ENCODE measurements around the gene ACOT7. TPM values are rescaled to one million over a fixed set of nuclear protein-coding genes. Genes with fewer than 3 reads are reported as not detected.

The ACOT7 gene
- total and polyA plus RNA-seq, 2 of the 13 experiments (the other 11 are each of a cell fraction or from before 2014, with no cell fraction given), result 33.0 to 55.8 TPM

DNA sequence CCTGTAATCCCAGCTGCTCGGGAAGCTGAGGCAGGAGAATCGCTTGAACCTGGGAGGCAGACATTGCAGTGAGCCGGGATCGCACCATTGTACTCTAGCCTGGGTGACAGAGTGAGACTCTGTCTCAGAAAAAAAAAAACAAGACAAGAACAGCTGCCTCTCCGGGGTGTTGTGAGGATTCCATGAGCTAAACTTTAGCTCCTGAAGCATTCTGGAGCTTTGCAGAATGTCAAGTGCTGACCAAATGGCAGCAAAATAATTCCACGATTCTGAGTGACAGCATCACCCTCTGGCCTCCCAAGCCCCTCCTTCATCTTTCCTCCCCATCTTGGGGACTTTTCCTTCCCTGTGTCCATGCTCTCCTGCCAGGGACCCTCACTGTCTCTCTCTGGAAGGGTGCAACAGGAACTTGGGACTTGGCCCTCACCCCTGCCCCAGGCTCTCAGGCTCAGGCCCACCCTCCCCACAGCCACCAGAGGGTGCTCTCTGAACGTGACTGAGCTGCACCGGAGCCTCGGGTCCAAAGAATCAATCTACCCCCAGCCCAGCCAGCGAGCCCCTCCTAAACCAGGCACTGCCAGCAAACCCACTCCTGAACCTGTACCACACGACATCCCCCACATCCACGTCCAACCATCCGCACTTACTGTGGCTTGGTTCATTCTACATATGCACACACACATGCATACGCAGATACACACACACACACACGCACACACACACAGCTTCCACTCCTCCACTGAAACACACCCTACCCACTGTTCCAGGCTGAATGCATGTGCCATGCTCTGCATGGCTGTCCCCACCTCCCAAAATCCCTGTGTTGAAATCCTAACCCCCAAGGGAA is 45.7 kb downstream of the ACOT7 start (continued):
- TF ChIP-seq, protein P1, sequence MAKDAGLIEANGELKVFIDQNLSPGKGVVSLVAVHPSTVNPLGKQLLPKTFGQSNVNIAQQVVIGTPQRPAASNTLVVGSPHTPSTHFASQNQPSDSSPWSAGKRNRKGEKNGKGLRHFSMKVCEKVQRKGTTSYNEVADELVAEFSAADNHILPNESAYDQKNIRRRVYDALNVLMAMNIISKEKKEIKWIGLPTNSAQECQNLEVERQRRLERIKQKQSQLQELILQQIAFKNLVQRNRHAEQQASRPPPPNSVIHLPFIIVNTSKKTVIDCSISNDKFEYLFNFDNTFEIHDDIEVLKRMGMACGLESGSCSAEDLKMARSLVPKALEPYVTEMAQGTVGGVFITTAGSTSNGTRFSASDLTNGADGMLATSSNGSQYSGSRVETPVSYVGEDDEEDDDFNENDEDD (CRISPR knock-in tag; IDR thresholded peaks at IDR 0.05; ENCODE audit: borderline replicate concordance), result no peak
- TF ChIP-seq ZNF33B (CRISPR knock-in tag; IDR thresholded peaks at IDR 0.05) (no peak), ZNF205 (CRISPR knock-in tag; IDR thresholded peaks at IDR 0.05) (no peak), SOX13 (IDR thresholded peaks at IDR 0.05) (no peak), SOX13 (CRISPR knock-in tag; conservative IDR thresholded peaks at IDR 0.05 in 1 of 2, IDR thresholded peaks at IDR 0.05 in 1 of 2) (no peak), KAT8 (CRISPR knock-in tag; IDR thresholded peaks at IDR 0.05) (no peak), ZNF619 (CRISPR knock-in tag; IDR thresholded peaks at IDR 0.05) (no peak), PLRG1 (conservative IDR thresholded peaks at IDR 0.05) (no peak), BRD4 (CRISPR knock-in tag; IDR thresholded peaks at IDR 0.05) (no peak), ATF7 (IDR thresholded peaks at IDR 0.05) (no peak), ATF7 (CRISPR knock-in tag; IDR thresholded peaks at IDR 0.05) (no peak), ZNF253 (CRISPR knock-in tag; IDR thresholded peaks at IDR 0.05; ENCODE audit: borderline replicate concordance) (no peak), SP5 (CRISPR knock-in tag; IDR thresholded peaks at IDR 0.05; ENCODE audit: borderline replicate concordance, low read depth) (0 out of 2 replicates have a peak, but pooled peaks have one; percentile 20), CENPX (CRISPR knock-in tag; IDR thresholded peaks at IDR 0.05) (no peak), ZNF20 (CRISPR knock-in tag; IDR thresholded peaks at IDR 0.05) (no peak), ZFAT (CRISPR knock-in tag; conservative IDR thresholded peaks at IDR 0.05) (no peak), AKAP8 (CRISPR knock-in tag; IDR thresholded peaks at IDR 0.05) (no peak), KDM6A (CRISPR knock-in tag; IDR thresholded peaks at IDR 0.05; ENCODE audit: low read depth) (no peak), HOXA5 (CRISPR knock-in tag; IDR thresholded peaks at IDR 0.05) (no peak), NFIC (IDR thresholded peaks at IDR 0.05; ENCODE audit: low read length) (no peak)
- TF ChIP-seq, protein P2, sequence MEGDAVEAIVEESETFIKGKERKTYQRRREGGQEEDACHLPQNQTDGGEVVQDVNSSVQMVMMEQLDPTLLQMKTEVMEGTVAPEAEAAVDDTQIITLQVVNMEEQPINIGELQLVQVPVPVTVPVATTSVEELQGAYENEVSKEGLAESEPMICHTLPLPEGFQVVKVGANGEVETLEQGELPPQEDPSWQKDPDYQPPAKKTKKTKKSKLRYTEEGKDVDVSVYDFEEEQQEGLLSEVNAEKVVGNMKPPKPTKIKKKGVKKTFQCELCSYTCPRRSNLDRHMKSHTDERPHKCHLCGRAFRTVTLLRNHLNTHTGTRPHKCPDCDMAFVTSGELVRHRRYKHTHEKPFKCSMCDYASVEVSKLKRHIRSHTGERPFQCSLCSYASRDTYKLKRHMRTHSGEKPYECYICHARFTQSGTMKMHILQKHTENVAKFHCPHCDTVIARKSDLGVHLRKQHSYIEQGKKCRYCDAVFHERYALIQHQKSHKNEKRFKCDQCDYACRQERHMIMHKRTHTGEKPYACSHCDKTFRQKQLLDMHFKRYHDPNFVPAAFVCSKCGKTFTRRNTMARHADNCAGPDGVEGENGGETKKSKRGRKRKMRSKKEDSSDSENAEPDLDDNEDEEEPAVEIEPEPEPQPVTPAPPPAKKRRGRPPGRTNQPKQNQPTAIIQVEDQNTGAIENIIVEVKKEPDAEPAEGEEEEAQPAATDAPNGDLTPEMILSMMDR (CRISPR knock-in tag; IDR thresholded peaks at IDR 0.05), result peak; percentile 93
- TF ChIP-seq, protein P3, sequence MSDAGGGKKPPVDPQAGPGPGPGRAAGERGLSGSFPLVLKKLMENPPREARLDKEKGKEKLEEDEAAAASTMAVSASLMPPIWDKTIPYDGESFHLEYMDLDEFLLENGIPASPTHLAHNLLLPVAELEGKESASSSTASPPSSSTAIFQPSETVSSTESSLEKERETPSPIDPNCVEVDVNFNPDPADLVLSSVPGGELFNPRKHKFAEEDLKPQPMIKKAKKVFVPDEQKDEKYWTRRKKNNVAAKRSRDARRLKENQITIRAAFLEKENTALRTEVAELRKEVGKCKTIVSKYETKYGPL (CRISPR knock-in tag; IDR thresholded peaks at IDR 0.05), result no peak

Measured in HepG2 (cell line).